ENCODE data around the gene EIF2AK2.
"Not testable (repeated sequence)": the region's sequence is repeated elsewhere in the genome, so short reads cannot be mapped to it uniquely, and the experiment has no call there.

Gene EIF2AK2

GRCh38 chr2:37156857-37157714 lies at the start of gene EIF2AK2:
Gene EIF2AK2, minus strand, starts transcription at chr2:37156980. Its CDS starts 9,174 bp downstream, at chr2:37147806.
- peak; percentile 94 for DNase-seq

GRCh38 chr2:37205689-37206341 lies 49.0 kb upstream of the EIF2AK2 start:
- no peak for DNase-seq

GRCh38 chr2:37205071-37205661 lies 48.4 kb upstream of the EIF2AK2 start:
- not testable (repeated sequence) for DNase-seq

GRCh38 chr2:37203708-37204107 lies 46.9 kb upstream of the EIF2AK2 start:
- no peak for DNase-seq

- DNase-seq: no peak
Measured at GRCh38 chr2:37201766-37202165, 45.0 kb upstream of the EIF2AK2 start.

GRCh38 chr2:37201208-37201607 lies 44.4 kb upstream of the EIF2AK2 start:
- no peak for DNase-seq

GRCh38 chr2:37198681-37199065 lies 41.9 kb upstream of the EIF2AK2 start:
- DNase-seq: no peak

- peak; percentile 91 for DNase-seq
Measured at GRCh38 chr2:37196320-37197195, 39.8 kb upstream of the EIF2AK2 start, which contains the start of gene CEBPZOS. Gene CEBPZOS, plus strand, starts transcription at chr2:37196496. Its CDS starts 3,209 bp downstream, at chr2:37199705.

- DNase-seq: not testable (repeated sequence)
Measured at GRCh38 chr2:37195862-37196319, 39.1 kb upstream of the EIF2AK2 start.

GRCh38 chr2:37192551-37192950 lies 35.8 kb upstream of the EIF2AK2 start:
- no peak for DNase-seq

GRCh38 chr2:37191747-37192146 lies 35.0 kb upstream of the EIF2AK2 start:
- no peak for DNase-seq

- no peak for DNase-seq
Measured at GRCh38 chr2:37191253-37191652, 34.5 kb upstream of the EIF2AK2 start.

GRCh38 chr2:37190290-37190689 lies 33.5 kb upstream of the EIF2AK2 start:
- DNase-seq: no peak

- no peak for DNase-seq
Measured at GRCh38 chr2:37189452-37190153, 32.8 kb upstream of the EIF2AK2 start.

- DNase-seq: no peak
Measured at GRCh38 chr2:37188570-37188969, 31.8 kb upstream of the EIF2AK2 start, which contains the start of gene SULT6B1. Gene SULT6B1, minus strand, starts transcription at chr2:37188670. Its CDS starts 30 bp downstream, at chr2:37188640.

GRCh38 chr2:37181726-37182684 lies 25.2 kb upstream of the EIF2AK2 start:
- DNase-seq: no peak

GRCh38 chr2:37180640-37181039 lies 23.9 kb upstream of the EIF2AK2 start:
- no peak for DNase-seq

- no peak for DNase-seq
Measured at GRCh38 chr2:37180006-37180639, 23.3 kb upstream of the EIF2AK2 start.

- no peak for DNase-seq
Measured at GRCh38 chr2:37173741-37174140, 17.0 kb upstream of the EIF2AK2 start.

- no peak for DNase-seq
Measured at GRCh38 chr2:37171624-37171950, 14.8 kb upstream of the EIF2AK2 start.
